Measurements from ENCODE around the gene FAM234B. TPM values are rescaled to one million over a fixed set of nuclear protein-coding genes. Genes with fewer than 3 reads are reported as not detected.

The FAM234B gene
- total RNA-seq, 1 experiment from 2014 or later: 20.8 TPM

GRCh38 chr12:13061377-13061776 lies 17.2 kb downstream of the FAM234B start:
- H3T11ph ChIP-seq (ENCODE audit: low read length): no peak overlapping the region
- no peak overlapping the region for H3K4me2 ChIP-seq (ENCODE audit: insufficient read depth, insufficient read length, low read length)
- H2BK12ac ChIP-seq (ENCODE audit: insufficient read length, low read depth, low read length): no peak overlapping the region
- no peaks in the 10 kb centered on the region for H3K4me1 ChIP-seq (ENCODE audit: insufficient read depth, low read length)
- no peak overlapping the region for H3K9ac ChIP-seq (ENCODE audit: extremely low read depth, insufficient read length, low read length)
- Mint-ChIP-seq H3K4me3 (no peak overlapping the region), H3K36me3 (ENCODE audit: insufficient read depth in 1 of 3, low read depth in 3 of 3) (peaks cover 10 to 33% (median 26%) of the 10 kb centered on the region in 3 experiments), H3K27ac (no peak overlapping the region), H3K4me1 (peaks cover 8 to 10% of the 10 kb centered on the region in 2 experiments), H3K27me3 (ENCODE audit: low read depth) (no peaks in the 10 kb centered on the region), H3K9me3 (no peaks in the 10 kb centered on the region)
- no peak overlapping the region for H3K14ac ChIP-seq (ENCODE audit: insufficient read depth, low read length)
- H4K91ac ChIP-seq (ENCODE audit: insufficient read length, low read depth, low read length): no peak overlapping the region
- no peak overlapping the region for H3K56ac ChIP-seq (ENCODE audit: insufficient read length, low read depth, low read length)
- H2BK20ac ChIP-seq (ENCODE audit: low read depth, low read length, poor library complexity, severe bottlenecking): no peak overlapping the region
- no peak overlapping the region for H2AFZ ChIP-seq (ENCODE audit: low read length)
- H3K79me2 ChIP-seq (ENCODE audit: insufficient read depth, low read length): no peaks in the 10 kb centered on the region
- H3K27me3 ChIP-seq (ENCODE audit: insufficient read depth, low read length): no peaks in the 10 kb centered on the region
- H3K4ac ChIP-seq (ENCODE audit: low read depth, low read length): no peak overlapping the region
- no peak for DNase-seq
- H3K18ac ChIP-seq (ENCODE audit: insufficient read length, low read depth, low read length): no peak overlapping the region
- no peak overlapping the region for H4K5ac ChIP-seq (ENCODE audit: insufficient read length, low read depth, low read length)
- TF ChIP-seq CTCF (conservative IDR thresholded peaks at IDR 0.05): no peak
- WGBS (ENCODE audit: extremely low coverage, insufficient read length, low lambda C conversion rate): no CpG with 5 or more reads among the region's 5 CpGs
- H2BK15ac ChIP-seq (ENCODE audit: low read depth, low read length): no peak overlapping the region
- H4K20me1 ChIP-seq (ENCODE audit: control insufficient read depth, insufficient read depth, insufficient read length): no peaks in the 10 kb centered on the region
- no peak overlapping the region for H2BK120ac ChIP-seq (ENCODE audit: low read depth, low read length, poor library complexity, severe bottlenecking)
- no peak overlapping the region for H3K23ac ChIP-seq (ENCODE audit: insufficient read length, low read depth, low read length)
- no peak overlapping the region for H2AK5ac ChIP-seq (ENCODE audit: insufficient read length, low read length)
- H3K27ac ChIP-seq (ENCODE audit: insufficient read length, low read depth, low read length): no peak overlapping the region
- no peaks in the 10 kb centered on the region for H3K23me2 ChIP-seq (ENCODE audit: insufficient read length, low read depth, low read length, poor library complexity, severe bottlenecking)
- no peaks in the 10 kb centered on the region for H3K79me1 ChIP-seq (ENCODE audit: insufficient read depth, low read depth, low read length, poor library complexity, severe bottlenecking)
- H4K8ac ChIP-seq (replicated peaks; ENCODE audit: insufficient read length, low read depth, low read length): no peak overlapping the region
- no peak overlapping the region for H2BK5ac ChIP-seq (ENCODE audit: insufficient read length, low read length)
- no peaks in the 10 kb centered on the region for H3K9me3 ChIP-seq (ENCODE audit: control insufficient read depth, low read depth, low read length)
